ENCODE results near the gene ZMYND8. TPM values are rescaled to one million over a fixed set of nuclear protein-coding genes. Genes with fewer than 3 reads are reported as not detected.

The ZMYND8 gene
- total and polyA plus RNA-seq, 2 of the 8 experiments (the other 6 are each of a cell fraction or from before 2014, with no cell fraction given): 50.5 to 163 TPM

DNA sequence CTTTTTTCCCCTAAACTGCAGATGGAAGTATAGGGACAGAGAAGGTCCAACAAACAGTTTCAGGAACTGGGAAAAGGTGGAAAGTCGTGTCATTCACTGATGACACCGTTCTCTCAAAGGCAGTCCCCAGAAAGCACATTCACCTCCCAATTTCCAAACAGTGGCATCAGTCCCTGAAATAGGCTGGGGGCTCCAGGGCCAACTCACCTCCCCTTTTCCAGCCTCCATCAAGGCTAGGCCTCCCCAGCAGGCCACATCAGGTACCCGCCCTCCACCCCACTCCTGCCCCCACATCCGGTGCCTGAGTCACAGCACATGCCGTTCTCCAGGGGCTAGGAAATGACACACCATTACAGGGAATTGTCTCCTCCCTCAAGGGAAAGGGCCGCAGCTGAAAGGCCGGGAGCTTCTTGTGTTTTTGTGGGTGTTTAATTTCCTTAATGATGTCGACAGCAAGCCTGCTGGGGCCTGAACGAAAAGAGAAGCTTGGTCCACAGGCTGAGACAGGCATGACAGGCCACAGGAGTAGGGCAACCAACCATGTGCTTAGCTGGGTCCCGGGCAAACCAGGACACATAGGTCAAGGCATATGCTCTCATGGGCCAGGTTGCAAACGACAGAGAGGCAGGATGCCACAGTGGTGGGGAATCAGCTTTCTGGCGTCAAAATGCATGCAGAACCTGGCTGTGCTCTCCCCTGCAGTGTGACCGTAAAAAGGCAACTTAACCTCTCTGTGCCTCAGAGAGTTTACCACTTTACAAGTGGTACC, 39.2 kb downstream of the ZMYND8 start:
- Histone ChIP-seq H2AFZ (ENCODE audit: low read length) (no peak overlapping the region), H3K4me2 (ENCODE audit: insufficient read depth in 1 of 2, low read depth in 2 of 2, low read length in 2 of 2) (peak overlapping the region; percentile 72 to 99), H4K8ac (ENCODE audit: extremely low read depth, insufficient read depth, low read length) (peak overlapping the region; percentile 84; the same call in 1 of the 2 replicates), H2BK12ac (ENCODE audit: low read depth, low read length) (peak overlapping the region; percentile 100), H2BK5ac (ENCODE audit: low read depth, low read length) (peak overlapping the region; percentile 100), H3K4ac (replicated peaks; ENCODE audit: insufficient read length, low read depth, low read length) (peak overlapping the region; percentile 100), H3K9ac (replicated peaks in 1 of 4; ENCODE audit: extremely low read depth in 1 of 4, low read depth in 3 of 4, low read length in 3 of 4) (peak overlapping the region; percentile 53 to 95 (median 77)), H2BK15ac (ENCODE audit: low read length) (peak overlapping the region; percentile 77), H3K27me3 (replicated peaks in 1 of 4; ENCODE audit: control insufficient read depth in 3 of 4, extremely low read depth in 1 of 4, insufficient read depth in 3 of 4, low read length in 3 of 4) (no peaks in the 10 kb centered on the region), H3K56ac (replicated peaks; ENCODE audit: insufficient read length, low read depth, low read length) (peak overlapping the region; percentile 77), H4K20me1 (replicated peaks in 1 of 2; ENCODE audit: control insufficient read depth in 1 of 2, insufficient read depth in 2 of 2, low read length in 2 of 2) (no peaks in the 10 kb centered on the region), H3K14ac (ENCODE audit: insufficient read length) (peak overlapping the region; percentile 21), H3K27ac (ENCODE audit: low read depth, low read length) (peak overlapping the region; percentile 97), H3K4me3 (ENCODE audit: extremely low read depth in 1 of 4, insufficient read depth in 2 of 4, low read depth in 3 of 4, low read length in 4 of 4) (peak overlapping the region in 2 of 4 experiments; percentile 37 to 58; a peak in 3 of 8 replicates), H3K18ac (ENCODE audit: extremely low read depth, low read length) (peak overlapping the region; percentile 100), H2BK20ac (ENCODE audit: low read length) (peak overlapping the region; percentile 93), H2AK5ac (ENCODE audit: low read depth, low read length) (peak overlapping the region; percentile 100), H3K23me2 (ENCODE audit: low read depth, low read length) (peaks cover 12% of the 10 kb centered on the region), H3K36me3 (ENCODE audit: control insufficient read depth in 2 of 4, insufficient read depth in 4 of 4, low read length in 3 of 4) (no peaks in the 10 kb centered on the region; a peak in 1 of 8 replicates), H4K91ac (replicated peaks; ENCODE audit: insufficient read length, low read length) (peak overlapping the region; percentile 100), H4K5ac (ENCODE audit: insufficient read length, low read depth, low read length) (peak overlapping the region; percentile 90), H2BK120ac (replicated peaks; ENCODE audit: low read depth, low read length) (peak overlapping the region; percentile 97), H3K79me1 (ENCODE audit: low read depth, low read length) (peaks cover 4% of the 10 kb centered on the region; the same call in 1 of the 2 replicates), H3K9me3 (ENCODE audit: insufficient read depth in 2 of 2, low read depth in 1 of 2, low read length in 1 of 2) (no peaks in the 10 kb centered on the region), H3K79me2 (ENCODE audit: control insufficient read depth in 1 of 2, insufficient read depth in 2 of 2, low read length in 2 of 2) (peaks cover 14 to 74% of the 10 kb centered on the region in 2 experiments), H3K4me1 (replicated peaks in 1 of 4; ENCODE audit: control insufficient read depth in 3 of 4, insufficient read depth in 4 of 4, low read length in 3 of 4) (peaks cover 51 to 68% (median 55%) of the 10 kb centered on the region in 4 experiments), H3K23ac (ENCODE audit: insufficient read length) (no peak overlapping the region)
- FAIRE-seq: no peak
- CTCF ChIA-PET (ENCODE audit: partially characterized antibody): interaction anchor here (0.7 to 2.6 kb wide), 13 partner anchors 13 to 67 kb away, joined by 3 to 11 read pairs (median 3); no protein-coding TSS in a partner anchor
- no peak for DNase-seq (ENCODE audit: low read depth in 1 of 2, low spot score in 2 of 2)
- WGBS, 2 experiments (ENCODE audit: extremely low coverage in 1 of 2, insufficient coverage in 1 of 2, insufficient read length in 1 of 2, insufficient replicate concordance in 2 of 2, low coverage in 1 of 2, low lambda C conversion rate in 2 of 2, missing lambda C conversion rate in 1 of 2): 26% methylated on average over 12 of the region's 13 CpGs; no CpG with 5 or more reads in 1 of the 2 experiments
- POLR2A ChIA-PET (ENCODE audit: partially characterized antibody): interaction anchor here (0.6 to 31.3 kb wide), 14 partner anchors 11 to 357 kb away, joined by 3 to 1191 read pairs (median 4); partner anchors contain the start of gene ZMYND8
- TF ChIP-seq SIN3A (conservative IDR thresholded peaks at IDR 0.05 in 1 of 2, IDR thresholded peaks at IDR 0.05 in 1 of 2; ENCODE audit: low read depth in 1 of 2, low read length in 2 of 2): 0 out of 4 replicates have a peak, but pooled peaks have one; percentile 38 to 41
- TF ChIP-seq POLR2A (IDR thresholded peaks at IDR 0.05; ENCODE audit: control extremely low read depth in 1 of 2, low read depth in 2 of 2, low read length in 2 of 2): peak in 1 of 2 experiments; percentile 27; a peak in 2 of 3 replicates
- TF ChIP-seq SP4 (IDR thresholded peaks at IDR 0.05; ENCODE audit: low read length): no peak
- 0 out of 2 replicates have a peak, but pooled peaks have one; percentile 13 for TF ChIP-seq TBP (IDR thresholded peaks at IDR 0.05; ENCODE audit: low read depth, low read length)
- TF ChIP-seq MAX (IDR thresholded peaks at IDR 0.05): peak; percentile 66; the same call in 1 of the 2 replicates
- TF ChIP-seq CHD1 (IDR thresholded peaks at IDR 0.05; ENCODE audit: low read depth, low read length): 0 out of 2 replicates have a peak, but pooled peaks have one; percentile 12
- TF ChIP-seq JUND (IDR thresholded peaks at IDR 0.05; ENCODE audit: low read length): peak; percentile 29; the same call in 1 of the 2 replicates
- no peak for TF ChIP-seq SAP30 (IDR thresholded peaks at IDR 0.05; ENCODE audit: insufficient read depth, insufficient replicate concordance, low read length)
- peak; percentile 2; the same call in 1 of the 2 replicates for TF ChIP-seq USF2 (IDR thresholded peaks at IDR 0.05; ENCODE audit: low read length)
- TF ChIP-seq POLR2AphosphoS5 (IDR thresholded peaks at IDR 0.05; ENCODE audit: low read depth, low read length): peak; percentile 83

Measured in H1 (cell line).